Natural killer cell (primary cell): ENCODE measurements around the gene DNAH1. TPM values are rescaled to one million over a fixed set of nuclear protein-coding genes. Genes with fewer than 3 reads are reported as not detected.
A peak's percentile ranks its signal among the peaks of the same experiment; 100 is the strongest.

ENCODE experiments used
- ATAC-seq, 3 donors: fragments of 150-1000 bp in 2 of 3; fragments of 200-7000 bp in 1 of 3; cut with Tn5 transposase; 1 replicate in 1 of 3; 2 replicates in 2 of 3; pipeline ENCODE4 v1.10.0; 2021; ENCODE audit warnings: mild to moderate bottlenecking in 2 of 3, moderate library complexity in 2 of 3
- DNase-seq, 2 donors: peaks; one replicate each; pipeline versions ENCODE4 v3.0.0 to v3.0.0-alpha.2; 2013 to 2021; ENCODE audit warnings: mixed read lengths in 1 of 2
- H3K27ac ChIP-seq: one replicate; pipeline ENCODE4 v1.5.1; 2013; ENCODE audit warnings: mild to moderate bottlenecking, low read length
- H3K27me3 ChIP-seq: one replicate; pipeline ENCODE4 v1.6.1; 2013; ENCODE audit warnings: low read length; ENCODE audit not compliant: control insufficient read depth, insufficient read depth
- H3K36me3 ChIP-seq: one replicate; pipeline ENCODE4 v1.6.1; 2013; ENCODE audit warnings: low read length; ENCODE audit not compliant: control insufficient read depth, insufficient read depth
- H3K4me1 ChIP-seq: one replicate; pipeline ENCODE4 v1.6.1; 2013; ENCODE audit warnings: low read length; ENCODE audit not compliant: control insufficient read depth, insufficient read depth
- H3K4me3 ChIP-seq: one replicate; pipeline ENCODE4 v1.5.1; 2013; ENCODE audit warnings: low read length
- H3K9me3 ChIP-seq: one replicate; pipeline ENCODE4 v1.6.1; 2013; ENCODE audit warnings: low read length; ENCODE audit not compliant: control insufficient read depth, insufficient read depth
- H3K27ac Mint-ChIP-seq, 2 donors: one replicate each; pipeline ENCODE4 v1.8.0; 2022; ENCODE audit warnings: mild to moderate bottlenecking in 2 of 2, mixed read lengths in 2 of 2, moderate library complexity in 1 of 2
- H3K27me3 Mint-ChIP-seq, 2 donors: one replicate each; pipeline ENCODE4 v1.8.0; 2022; ENCODE audit warnings: low read depth in 2 of 2, mixed read lengths in 2 of 2
- H3K36me3 Mint-ChIP-seq: one replicate; pipeline ENCODE4 v1.8.0; 2022; ENCODE audit warnings: mixed read lengths
- H3K4me1 Mint-ChIP-seq, 2 donors: one replicate each; pipeline ENCODE4 v1.8.0; 2022; ENCODE audit warnings: mixed read lengths in 2 of 2
- H3K4me3 Mint-ChIP-seq: one replicate; pipeline ENCODE4 v1.8.0; 2022; ENCODE audit warnings: mild to moderate bottlenecking, moderate library complexity, mixed read lengths
- H3K9me3 Mint-ChIP-seq, 2 donors: one replicate each; pipeline ENCODE4 v1.8.0; 2022; ENCODE audit warnings: mixed read lengths in 2 of 2
- CTCF ChIP-seq: fragments of 200-600 bp; IDR thresholded peaks from one replicate; pipeline ENCODE4 v1.8.0; 2022; ENCODE audit warnings: antibody characterized with exemption
- WGBS: methylation state at CpG from one replicate; pipeline ENCODE4 v1.1.7; 2013; ENCODE audit warnings: missing lambda C conversion rate; ENCODE audit not compliant: insufficient coverage; 5-methylcytosine and 5-hydroxymethylcytosine counted together
- intact Hi-C: fragments of 100-400 bp; cut with micrococcal nuclease; formaldehyde crosslinking; loops from one replicate; pipeline ENCODE4 v1.14.2; 2022
- total RNA-seq, 4 donors: library from RNA; stranded (reverse); fragments of 120-200 nt in 1 of 4; gene quantifications; one replicate each; pipeline versions ENCODE4 v1.2.3 to v1.2.4, GENCODE V29; 2013 to 2022

The DNAH1 gene
- total RNA-seq, 3 donors from 2014 or later (not counting 1 experiment from before 2014, with no cell fraction given): 72.3 to 81.7 (median 74.2) TPM

- H3K4me1 ChIP-seq: peaks cover 14% of the 10 kb centered on the region
- H3K27me3 ChIP-seq: no peaks in the 10 kb centered on the region
- H3K4me3 ChIP-seq: no peak overlapping the region
- peaks cover 9% of the 10 kb centered on the region for H3K36me3 ChIP-seq
- Mint-ChIP-seq H3K9me3 (no peaks in the 10 kb centered on the region), H3K27me3 (no peaks in the 10 kb centered on the region), H3K27ac (no peak overlapping the region), H3K4me1 (peaks cover 0 to 2% of the 10 kb centered on the region in 2 donors), H3K36me3 (no peaks in the 10 kb centered on the region), H3K4me3 (no peak overlapping the region)
- no peak overlapping the region for H3K27ac ChIP-seq
- no peak for TF ChIP-seq CTCF
- no peaks in the 10 kb centered on the region for H3K9me3 ChIP-seq
- ATAC-seq (peak in 1 of 3 donors; percentile 56), DNase-seq (no peak)
- WGBS: 61% methylated on average over 9 of the region's 9 CpGs
- intact Hi-C loops: no loop called here
These were observed 68.1 kb downstream of the DNAH1 start for GRCh38 chr3:52384019-52384761.

GRCh38 chr3:52385157-52385556 lies 69.0 kb downstream of the DNAH1 start:
- Histone ChIP-seq H3K27ac (no peak overlapping the region), H3K36me3 (peaks cover 11% of the 10 kb centered on the region), H3K27me3 (no peaks in the 10 kb centered on the region), H3K9me3 (no peaks in the 10 kb centered on the region), H3K4me1 (peaks cover 14% of the 10 kb centered on the region), H3K4me3 (no peak overlapping the region)
- no peak overlapping the region for H3K4me3 Mint-ChIP-seq
- H3K27me3 Mint-ChIP-seq: no peaks in the 10 kb centered on the region
- DNase-seq (peak in 1 of 2 donors; percentile 28), ATAC-seq (no peak)
- intact Hi-C loops: no loop called here
- TF ChIP-seq CTCF: no peak
- no peaks in the 10 kb centered on the region for H3K9me3 Mint-ChIP-seq
- no peak overlapping the region for H3K27ac Mint-ChIP-seq
- H3K4me1 Mint-ChIP-seq: no peaks in the 10 kb centered on the region
- WGBS: 90% methylated on average over 10 of the region's 10 CpGs
- no peaks in the 10 kb centered on the region for H3K36me3 Mint-ChIP-seq

- no peak overlapping the region for H3K4me3 Mint-ChIP-seq
- intact Hi-C loops: no loop called here
- Histone ChIP-seq H3K27me3 (no peaks in the 10 kb centered on the region), H3K4me1 (peaks cover 14% of the 10 kb centered on the region), H3K36me3 (peaks cover 21% of the 10 kb centered on the region), H3K9me3 (no peaks in the 10 kb centered on the region), H3K4me3 (no peak overlapping the region), H3K27ac (no peak overlapping the region)
- no peaks in the 10 kb centered on the region for H3K4me1 Mint-ChIP-seq
- no peaks in the 10 kb centered on the region for H3K9me3 Mint-ChIP-seq
- no peak for DNase-seq
- 85% methylated on average over 2 of the region's 2 CpGs for WGBS
- no peaks in the 10 kb centered on the region for H3K27me3 Mint-ChIP-seq
- TF ChIP-seq CTCF: no peak
- no peaks in the 10 kb centered on the region for H3K36me3 Mint-ChIP-seq
- H3K27ac Mint-ChIP-seq: no peak overlapping the region
- no peak for ATAC-seq
These were observed 71.4 kb downstream of the DNAH1 start for GRCh38 chr3:52387481-52387880.

GRCh38 chr3:52388348-52388821 lies 72.3 kb downstream of the DNAH1 start:
- 95% methylated on average over 18 of the region's 18 CpGs for WGBS
- Histone ChIP-seq H3K4me3 (no peak overlapping the region), H3K27me3 (no peaks in the 10 kb centered on the region), H3K9me3 (no peaks in the 10 kb centered on the region), H3K4me1 (peaks cover 14% of the 10 kb centered on the region), H3K36me3 (peaks cover 28% of the 10 kb centered on the region), H3K27ac (no peak overlapping the region)
- Mint-ChIP-seq H3K36me3 (no peaks in the 10 kb centered on the region), H3K4me3 (no peak overlapping the region), H3K27me3 (no peaks in the 10 kb centered on the region), H3K27ac (no peak overlapping the region), H3K4me1 (no peaks in the 10 kb centered on the region), H3K9me3 (no peaks in the 10 kb centered on the region)
- no peak for DNase-seq
- ATAC-seq: no peak
- intact Hi-C loops: no loop called here
- TF ChIP-seq CTCF: no peak
